GM20000 (cell line): Measurements from ENCODE around the gene ZNF514.
A peak's percentile ranks its signal among the peaks of the same experiment; 100 is the strongest.

Experiments used
- DNase-seq: peaks from one replicate; pipeline ENCODE4 v3.0.0; 2012; ENCODE audit warnings: low spot score
- TF ChIP-seq, protein P1 (sequence below): IDR thresholded peaks from 2 replicates; pipeline ENCODE4 v1.5.1; 2012; ENCODE audit warnings: mild to moderate bottlenecking, control low read depth; ENCODE audit errors: extremely low read depth, missing control alignments

ZNF514 gene

DNA sequence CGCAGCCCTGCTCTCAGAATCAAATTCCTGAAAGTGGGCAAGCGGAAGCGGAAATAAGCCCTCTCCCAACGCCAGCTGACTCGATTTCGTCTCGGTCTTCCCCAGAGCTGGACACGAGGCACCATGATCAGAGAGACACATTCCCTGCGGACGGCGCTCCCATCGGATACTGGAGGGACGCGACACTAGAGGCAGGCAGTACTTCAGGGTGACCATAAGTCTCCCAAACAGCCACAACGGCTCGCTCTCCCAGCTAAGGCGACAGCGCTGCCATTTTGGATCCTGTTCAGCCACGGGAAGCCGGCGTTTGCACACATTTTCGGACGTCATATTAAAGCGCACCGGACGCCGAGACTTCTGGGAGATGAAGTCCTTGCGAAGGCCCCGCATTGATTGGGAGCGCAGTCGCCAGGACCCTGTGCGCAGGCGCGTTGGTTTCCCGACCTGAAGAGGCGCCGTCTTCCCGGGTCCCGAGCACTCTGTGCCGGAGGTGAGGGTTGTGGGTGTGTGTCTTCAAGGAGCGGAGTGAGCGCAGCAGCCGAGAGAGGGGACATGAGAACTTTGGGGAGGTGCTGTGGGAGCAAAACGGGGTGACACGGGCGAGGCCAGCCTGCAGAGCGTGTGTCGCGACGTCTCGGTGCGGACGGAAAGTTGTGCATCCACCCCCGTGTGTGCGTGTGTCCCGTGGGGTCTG lies 5.9 kb upstream of the ZNF514 start, which contains the start of gene ZNF2:
Gene ZNF2 (plus strand): TSS at position 439 of the 694 bp plus-strand sequence. CDS start 10,418 bp downstream, outside the sequence.
- TF ChIP-seq, protein P1, sequence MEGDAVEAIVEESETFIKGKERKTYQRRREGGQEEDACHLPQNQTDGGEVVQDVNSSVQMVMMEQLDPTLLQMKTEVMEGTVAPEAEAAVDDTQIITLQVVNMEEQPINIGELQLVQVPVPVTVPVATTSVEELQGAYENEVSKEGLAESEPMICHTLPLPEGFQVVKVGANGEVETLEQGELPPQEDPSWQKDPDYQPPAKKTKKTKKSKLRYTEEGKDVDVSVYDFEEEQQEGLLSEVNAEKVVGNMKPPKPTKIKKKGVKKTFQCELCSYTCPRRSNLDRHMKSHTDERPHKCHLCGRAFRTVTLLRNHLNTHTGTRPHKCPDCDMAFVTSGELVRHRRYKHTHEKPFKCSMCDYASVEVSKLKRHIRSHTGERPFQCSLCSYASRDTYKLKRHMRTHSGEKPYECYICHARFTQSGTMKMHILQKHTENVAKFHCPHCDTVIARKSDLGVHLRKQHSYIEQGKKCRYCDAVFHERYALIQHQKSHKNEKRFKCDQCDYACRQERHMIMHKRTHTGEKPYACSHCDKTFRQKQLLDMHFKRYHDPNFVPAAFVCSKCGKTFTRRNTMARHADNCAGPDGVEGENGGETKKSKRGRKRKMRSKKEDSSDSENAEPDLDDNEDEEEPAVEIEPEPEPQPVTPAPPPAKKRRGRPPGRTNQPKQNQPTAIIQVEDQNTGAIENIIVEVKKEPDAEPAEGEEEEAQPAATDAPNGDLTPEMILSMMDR, result no peak
- peak; percentile 95 for DNase-seq

DNA sequence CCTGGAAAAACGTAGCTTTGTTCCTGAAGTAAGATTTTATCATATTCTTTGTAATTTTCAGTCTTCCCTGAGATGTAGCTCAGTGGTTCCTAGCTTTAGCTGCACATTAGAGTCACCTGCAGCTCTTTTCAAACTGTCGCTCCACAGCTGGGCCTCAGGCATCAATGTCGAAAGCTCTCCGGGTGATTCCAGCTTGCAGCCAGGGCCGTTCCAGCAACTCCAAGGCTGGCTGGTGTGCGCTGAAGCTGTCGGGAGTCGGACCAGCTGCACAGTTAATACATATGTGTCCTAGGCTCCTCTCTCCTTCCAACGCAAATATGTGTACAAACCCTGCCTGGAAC lies 5.4 kb upstream of the ZNF514 start:
- TF ChIP-seq, protein P1, result no peak

DNA sequence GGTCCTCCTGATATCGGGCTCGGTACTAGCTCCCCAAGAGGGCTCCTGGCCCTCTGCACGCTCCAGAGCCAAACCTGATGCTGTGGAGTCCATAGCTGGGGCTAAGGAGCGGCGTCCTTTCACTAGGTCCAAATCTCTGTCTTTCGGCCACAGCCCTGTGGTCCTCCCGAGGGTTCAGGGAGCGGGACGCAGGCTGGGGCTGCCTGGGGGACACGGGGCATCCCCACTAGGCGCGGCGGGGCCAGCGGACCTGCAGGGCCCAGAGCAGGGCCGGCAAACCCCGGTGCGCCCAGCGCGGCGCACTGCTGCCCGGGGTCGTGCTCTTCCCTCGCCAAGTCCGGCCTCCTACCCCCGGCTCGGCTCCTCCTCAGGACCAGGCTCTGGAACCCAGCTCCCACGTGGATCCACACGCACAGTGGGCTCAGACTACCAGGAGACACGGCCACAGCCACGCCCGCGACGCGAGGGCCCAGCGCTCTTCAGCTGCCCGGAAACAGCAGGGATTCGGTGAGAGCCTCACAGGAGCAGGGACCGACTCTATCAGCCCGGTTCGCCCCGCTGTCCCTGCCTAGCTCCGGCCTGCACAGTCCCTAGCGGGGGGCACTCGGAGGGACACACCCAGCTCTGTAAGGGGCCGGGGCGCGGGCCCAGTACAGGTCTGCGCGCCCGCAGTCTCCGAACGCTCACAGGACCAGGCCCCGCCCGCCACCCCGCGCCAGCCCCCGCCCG lies 593 bp downstream of the ZNF514 start:
- TF ChIP-seq, protein P1, result no peak
- peak; percentile 75 for DNase-seq

More for the DNA sequence above, 5.4 kb upstream of the ZNF514 start:
- no peak for DNase-seq

DNA sequence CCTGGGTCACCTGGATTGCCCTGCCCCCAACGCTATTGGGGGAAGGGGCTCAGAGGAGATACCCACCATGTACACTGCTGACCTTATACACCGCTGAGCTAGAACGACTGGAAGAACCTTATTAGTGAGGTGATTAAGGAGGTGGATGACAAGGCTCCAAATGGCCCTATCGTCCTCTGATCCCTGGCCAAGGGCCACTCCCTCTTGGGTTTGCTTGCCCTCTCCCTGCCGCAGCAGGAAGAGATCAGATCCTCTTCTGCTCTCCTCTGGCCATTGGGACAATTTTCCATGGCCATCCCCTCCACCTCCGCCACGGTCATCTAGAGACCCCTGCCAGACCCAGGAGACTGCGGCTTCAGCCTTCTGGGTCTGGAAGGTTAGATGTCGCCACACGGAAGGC lies 1.2 kb downstream of the ZNF514 start:
- TF ChIP-seq, protein P1, result no peak
- no peak for DNase-seq

DNA sequence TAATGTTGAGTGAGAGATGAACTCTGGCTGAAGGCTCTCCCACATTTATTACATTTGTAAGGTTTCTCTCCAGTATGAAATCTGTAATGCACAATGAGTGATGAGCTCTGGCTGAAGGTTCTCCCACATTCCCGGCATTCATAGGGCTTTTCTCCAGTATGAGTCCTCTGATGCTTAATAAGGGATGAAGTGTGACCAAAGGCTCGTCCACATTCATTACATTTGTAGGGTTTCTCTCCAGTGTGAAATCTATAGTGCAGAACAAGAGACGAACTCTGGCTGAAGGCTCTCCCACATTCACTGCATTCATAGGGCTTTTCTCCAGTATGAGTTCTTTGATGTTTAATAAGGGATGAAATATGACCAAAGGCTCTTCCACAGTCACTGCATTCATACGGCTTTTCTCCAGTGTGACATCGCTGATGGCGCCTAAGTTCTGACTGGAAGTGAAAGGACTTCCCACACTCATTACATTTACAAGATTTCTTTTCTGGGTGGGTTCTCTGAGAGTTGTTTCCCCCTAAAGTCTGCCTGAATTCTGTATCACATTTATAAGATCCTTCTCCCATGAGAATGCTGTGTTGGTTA lies 10.2 kb downstream of the ZNF514 start:
- TF ChIP-seq, protein P1, result no peak
- no peak for DNase-seq

DNA sequence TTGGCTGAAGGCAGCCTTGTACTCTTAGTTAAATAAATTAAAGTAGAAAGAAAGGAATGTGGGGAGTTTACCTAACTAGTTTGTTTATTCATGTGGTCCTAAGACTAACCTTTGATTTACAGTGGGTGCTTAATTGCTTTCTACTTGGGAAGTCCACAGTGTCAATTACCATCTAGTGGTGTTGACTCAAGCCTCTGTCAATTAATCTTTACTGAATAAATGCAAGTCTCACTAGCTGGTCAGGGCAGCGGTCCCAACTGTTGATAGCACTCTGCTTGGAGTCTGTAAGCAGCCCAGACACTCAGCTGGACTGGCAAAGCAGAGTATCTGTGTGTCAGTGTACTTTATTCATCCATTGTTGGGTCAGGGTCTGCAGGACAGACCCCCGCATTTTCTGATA lies 15.8 kb downstream of the ZNF514 start:
- DNase-seq, result no peak
- TF ChIP-seq, protein P1, result no peak

DNA sequence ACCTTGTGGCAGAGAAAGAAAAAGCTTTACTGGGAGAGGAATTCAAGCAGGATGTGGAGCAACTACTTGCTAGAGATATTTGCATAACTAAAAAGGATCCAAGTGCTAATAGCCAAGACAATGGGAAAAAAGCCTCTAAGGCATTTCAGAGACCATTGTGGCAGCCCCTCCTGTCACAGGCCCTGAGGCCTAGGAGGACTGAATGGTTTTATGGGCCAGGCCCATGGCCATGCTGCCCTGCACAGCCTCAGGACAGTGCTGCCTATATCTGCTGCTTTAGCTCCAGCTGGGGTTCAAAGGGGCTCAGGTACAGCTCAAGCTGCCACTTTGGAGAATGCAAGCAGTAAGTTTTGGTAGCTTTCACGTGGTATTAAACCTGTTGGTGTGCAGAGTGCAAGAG lies 20.9 kb downstream of the ZNF514 start:
- TF ChIP-seq, protein P1, result no peak
- DNase-seq, result no peak
